Natural killer cell (primary cell): Measurements from ENCODE around the gene KDM4B. TPM values are rescaled to one million over a fixed set of nuclear protein-coding genes. Genes with fewer than 3 reads are reported as not detected.

ENCODE experiments used
- ATAC-seq, 3 donors: fragments of 150-1000 bp in 2 of 3; fragments of 200-7000 bp in 1 of 3; cut with Tn5 transposase; 1 replicate in 1 of 3; 2 replicates in 2 of 3; pipeline ENCODE4 v1.10.0; 2021; ENCODE audit warnings: mild to moderate bottlenecking in 2 of 3, moderate library complexity in 2 of 3
- DNase-seq, 2 donors: peaks; one replicate each; pipeline versions ENCODE4 v3.0.0 to v3.0.0-alpha.2; 2013 to 2021; ENCODE audit warnings: mixed read lengths in 1 of 2
- H3K27ac ChIP-seq: one replicate; pipeline ENCODE4 v1.5.1; 2013; ENCODE audit warnings: mild to moderate bottlenecking, low read length
- H3K27me3 ChIP-seq: one replicate; pipeline ENCODE4 v1.6.1; 2013; ENCODE audit warnings: low read length; ENCODE audit not compliant: control insufficient read depth, insufficient read depth
- H3K36me3 ChIP-seq: one replicate; pipeline ENCODE4 v1.6.1; 2013; ENCODE audit warnings: low read length; ENCODE audit not compliant: control insufficient read depth, insufficient read depth
- H3K4me1 ChIP-seq: one replicate; pipeline ENCODE4 v1.6.1; 2013; ENCODE audit warnings: low read length; ENCODE audit not compliant: control insufficient read depth, insufficient read depth
- H3K4me3 ChIP-seq: one replicate; pipeline ENCODE4 v1.5.1; 2013; ENCODE audit warnings: low read length
- H3K9me3 ChIP-seq: one replicate; pipeline ENCODE4 v1.6.1; 2013; ENCODE audit warnings: low read length; ENCODE audit not compliant: control insufficient read depth, insufficient read depth
- H3K27ac Mint-ChIP-seq, 2 donors: one replicate each; pipeline ENCODE4 v1.8.0; 2022; ENCODE audit warnings: mild to moderate bottlenecking in 2 of 2, mixed read lengths in 2 of 2, moderate library complexity in 1 of 2
- H3K27me3 Mint-ChIP-seq, 2 donors: one replicate each; pipeline ENCODE4 v1.8.0; 2022; ENCODE audit warnings: low read depth in 2 of 2, mixed read lengths in 2 of 2
- H3K36me3 Mint-ChIP-seq: one replicate; pipeline ENCODE4 v1.8.0; 2022; ENCODE audit warnings: mixed read lengths
- H3K4me1 Mint-ChIP-seq, 2 donors: one replicate each; pipeline ENCODE4 v1.8.0; 2022; ENCODE audit warnings: mixed read lengths in 2 of 2
- H3K4me3 Mint-ChIP-seq: one replicate; pipeline ENCODE4 v1.8.0; 2022; ENCODE audit warnings: mild to moderate bottlenecking, moderate library complexity, mixed read lengths
- H3K9me3 Mint-ChIP-seq, 2 donors: one replicate each; pipeline ENCODE4 v1.8.0; 2022; ENCODE audit warnings: mixed read lengths in 2 of 2
- CTCF ChIP-seq: fragments of 200-600 bp; IDR thresholded peaks from one replicate; pipeline ENCODE4 v1.8.0; 2022; ENCODE audit warnings: antibody characterized with exemption
- WGBS: methylation state at CpG from one replicate; pipeline ENCODE4 v1.1.7; 2013; ENCODE audit warnings: missing lambda C conversion rate; ENCODE audit not compliant: insufficient coverage; 5-methylcytosine and 5-hydroxymethylcytosine counted together
- intact Hi-C: fragments of 100-400 bp; cut with micrococcal nuclease; formaldehyde crosslinking; loops from one replicate; pipeline ENCODE4 v1.14.2; 2022
- total RNA-seq, 4 donors: library from RNA; stranded (reverse); fragments of 120-200 nt in 1 of 4; gene quantifications; one replicate each; pipeline versions ENCODE4 v1.2.3 to v1.2.4, GENCODE V29; 2013 to 2022

Gene KDM4B
- total RNA-seq, 3 donors from 2014 or later (not counting 1 experiment from before 2014, with no cell fraction given), result 68.0 to 73.5 (median 68.1) TPM

GRCh38 chr19:5130371-5131030 lies 161.6 kb downstream of the KDM4B start:
- peaks cover 32% of the 10 kb centered on the region for H3K36me3 ChIP-seq
- no peaks in the 10 kb centered on the region for H3K9me3 ChIP-seq
- TF ChIP-seq CTCF, result no peak
- ATAC-seq, result peak; percentile 67 to 72 (median 69)
- peak overlapping the region; percentile 100 for H3K27ac ChIP-seq
- Mint-ChIP-seq H3K4me1 (peaks cover 21 to 33% of the 10 kb centered on the region in 2 donors), H3K27me3 (peaks cover 0 to 2% of the 10 kb centered on the region in 2 donors), H3K9me3 (no peaks in the 10 kb centered on the region), H3K36me3 (no peaks in the 10 kb centered on the region), H3K27ac (peak overlapping the region; percentile 90 to 91), H3K4me3 (peak overlapping the region; percentile 70)
- peak overlapping the region; percentile 40 for H3K4me3 ChIP-seq
- H3K27me3 ChIP-seq, result no peaks in the 10 kb centered on the region
- intact Hi-C loops, result no loop called here
- peaks cover 83% of the 10 kb centered on the region for H3K4me1 ChIP-seq
- WGBS, result 37% methylated on average over 27 of the region's 27 CpGs
- peak; percentile 36 to 88 for DNase-seq

- Mint-ChIP-seq H3K4me3 (peak overlapping the region; percentile 70), H3K9me3 (no peaks in the 10 kb centered on the region), H3K36me3 (no peaks in the 10 kb centered on the region), H3K27ac (peak overlapping the region; percentile 90 to 91), H3K27me3 (peaks cover 0 to 2% of the 10 kb centered on the region in 2 donors), H3K4me1 (peaks cover 21 to 33% of the 10 kb centered on the region in 2 donors)
- WGBS, result 25% methylated on average over 20 of the region's 21 CpGs
- no peak for DNase-seq
- Histone ChIP-seq H3K4me1 (peaks cover 83% of the 10 kb centered on the region), H3K36me3 (peaks cover 37% of the 10 kb centered on the region), H3K27ac (peak overlapping the region; percentile 100), H3K4me3 (peak overlapping the region; percentile 40), H3K9me3 (no peaks in the 10 kb centered on the region), H3K27me3 (no peaks in the 10 kb centered on the region)
- ATAC-seq, result peak; percentile 3 to 20 (median 8)
- intact Hi-C loops, result no loop called here
- TF ChIP-seq CTCF, result no peak
These were observed 162.2 kb downstream of the KDM4B start for GRCh38 chr19:5131031-5131505.

- Histone ChIP-seq H3K36me3 (peaks cover 38% of the 10 kb centered on the region), H3K27ac (peak overlapping the region; percentile 100), H3K9me3 (no peaks in the 10 kb centered on the region), H3K27me3 (no peaks in the 10 kb centered on the region), H3K4me3 (peak overlapping the region; percentile 45), H3K4me1 (peaks cover 83% of the 10 kb centered on the region)
- Mint-ChIP-seq H3K27ac (peak overlapping the region; percentile 36 to 91), H3K9me3 (no peaks in the 10 kb centered on the region), H3K4me1 (peaks cover 21 to 27% of the 10 kb centered on the region in 2 donors), H3K27me3 (peaks cover 0 to 2% of the 10 kb centered on the region in 2 donors), H3K4me3 (peak overlapping the region; percentile 85), H3K36me3 (no peaks in the 10 kb centered on the region)
- intact Hi-C loops, result no loop called here
- 37% methylated on average over 21 of the region's 25 CpGs for WGBS
- ATAC-seq, result peak in 1 of 3 donors; percentile 24
- TF ChIP-seq CTCF, result no peak
- peak in 1 of 2 donors; percentile 51 for DNase-seq
These were observed 162.7 kb downstream of the KDM4B start for GRCh38 chr19:5131506-5132205.
